ENCODE data around the gene CHD1.

- TF ChIP-seq POLR2AphosphoS5 (IDR thresholded peaks at IDR 0.05; ENCODE audit: low read depth, low read length) (peak; percentile 88), SPI1 (IDR thresholded peaks at IDR 0.05; ENCODE audit: low read depth, low read length) (no peak; the same call in 1 of the 2 replicates), TAF1 (IDR thresholded peaks at IDR 0.05; ENCODE audit: low read depth, low read length) (peak; percentile 85; the same call in 1 of the 2 replicates), POLR2A (IDR thresholded peaks at IDR 0.05; ENCODE audit: low read depth, low read length) (peak; percentile 92)
Measured at GRCh38 chr5:98927242-98927988, 1.4 kb downstream of the CHD1 start.

Data from GM12891 (cell line).